ENCODE results near the gene NAA38.
A peak's percentile ranks its signal among the peaks of the same experiment; 100 is the strongest.

The NAA38 gene

GRCh38 chr17:7833795-7834541 lies 23.4 kb downstream of the NAA38 start, which contains the start of gene KDM6B:
KDM6B (plus strand) TSS chr17:7834217; CDS start chr17:7845555, 11,338 bp downstream.
- H3K36me3 Mint-ChIP-seq = peaks cover 36% of the 10 kb centered on the region
- H3K9me3 Mint-ChIP-seq = no peaks in the 10 kb centered on the region
- DNase-seq (ENCODE audit: low spot score in 2 of 2) = peak; percentile 82 to 95
- peaks cover 53% of the 10 kb centered on the region for H3K4me1 Mint-ChIP-seq
- H3K27ac Mint-ChIP-seq = peak within 1 kb of the TSS; percentile 97
- ATAC-seq = peak; percentile 80
- H3K4me3 Mint-ChIP-seq = peak within 1 kb of the TSS; percentile 99

GRCh38 chr17:7833011-7833794 lies 24.2 kb downstream of the NAA38 start:
- DNase-seq (ENCODE audit: low spot score in 2 of 2) = no peak
- Mint-ChIP-seq H3K27ac (peak overlapping the region; percentile 97), H3K36me3 (peaks cover 29% of the 10 kb centered on the region), H3K4me3 (peak overlapping the region; percentile 99), H3K4me1 (peaks cover 45% of the 10 kb centered on the region), H3K9me3 (no peaks in the 10 kb centered on the region)
- ATAC-seq = no peak

GRCh38 chr17:7832431-7832830 lies 24.9 kb downstream of the NAA38 start:
- ATAC-seq = no peak
- Mint-ChIP-seq H3K4me1 (peaks cover 40% of the 10 kb centered on the region), H3K9me3 (no peaks in the 10 kb centered on the region), H3K27ac (no peak overlapping the region), H3K4me3 (no peak overlapping the region), H3K36me3 (peaks cover 29% of the 10 kb centered on the region)
- no peak for DNase-seq (ENCODE audit: low spot score in 2 of 2)

GRCh38 chr17:7831233-7831632 lies 26.1 kb downstream of the NAA38 start:
- no peak overlapping the region for H3K4me3 Mint-ChIP-seq
- no peak overlapping the region for H3K27ac Mint-ChIP-seq

GRCh38 chr17:7830616-7831015 lies 26.7 kb downstream of the NAA38 start:
- H3K36me3 Mint-ChIP-seq = peaks cover 18% of the 10 kb centered on the region
- no peaks in the 10 kb centered on the region for H3K9me3 Mint-ChIP-seq
- H3K4me1 Mint-ChIP-seq = peaks cover 23% of the 10 kb centered on the region
- H3K4me3 Mint-ChIP-seq = no peak overlapping the region
- H3K27ac Mint-ChIP-seq = no peak overlapping the region
- ATAC-seq (no peak), DNase-seq (ENCODE audit: low spot score in 2 of 2) (no peak)

More at GRCh38 chr17:7831233-7831632, 26.1 kb downstream of the NAA38 start:
- Mint-ChIP-seq H3K36me3 (peaks cover 23% of the 10 kb centered on the region), H3K9me3 (no peaks in the 10 kb centered on the region), H3K4me1 (peaks cover 28% of the 10 kb centered on the region)
- DNase-seq (ENCODE audit: low spot score in 2 of 2) (no peak), ATAC-seq (no peak)

GRCh38 chr17:7825206-7825990 lies 32.0 kb downstream of the NAA38 start:
- H3K27ac Mint-ChIP-seq = no peak overlapping the region
- no peaks in the 10 kb centered on the region for H3K36me3 Mint-ChIP-seq
- peaks cover 4% of the 10 kb centered on the region for H3K4me1 Mint-ChIP-seq
- DNase-seq (ENCODE audit: low spot score in 2 of 2) = no peak
- ATAC-seq = peak; percentile 51
- no peaks in the 10 kb centered on the region for H3K9me3 Mint-ChIP-seq
- no peak overlapping the region for H3K4me3 Mint-ChIP-seq

GRCh38 chr17:7824021-7824924 lies 33.1 kb downstream of the NAA38 start:
- no peak overlapping the region for H3K4me3 Mint-ChIP-seq
- H3K27ac Mint-ChIP-seq = peak overlapping the region; percentile 39
- H3K4me1 Mint-ChIP-seq = peaks cover 4% of the 10 kb centered on the region
- ATAC-seq = no peak
- no peaks in the 10 kb centered on the region for H3K9me3 Mint-ChIP-seq
- DNase-seq (ENCODE audit: low spot score in 2 of 2) = no peak
- no peaks in the 10 kb centered on the region for H3K36me3 Mint-ChIP-seq

GRCh38 chr17:7823581-7824001 lies 33.8 kb downstream of the NAA38 start:
- H3K4me1 Mint-ChIP-seq = peaks cover 4% of the 10 kb centered on the region
- H3K36me3 Mint-ChIP-seq = no peaks in the 10 kb centered on the region
- H3K9me3 Mint-ChIP-seq = no peaks in the 10 kb centered on the region
- H3K27ac Mint-ChIP-seq = peak overlapping the region; percentile 39
- DNase-seq (ENCODE audit: low spot score in 2 of 2) = no peak
- no peak for ATAC-seq
- no peak overlapping the region for H3K4me3 Mint-ChIP-seq

GRCh38 chr17:7822126-7822525 lies 35.2 kb downstream of the NAA38 start:
- Mint-ChIP-seq H3K4me1 (peaks cover 4% of the 10 kb centered on the region), H3K9me3 (no peaks in the 10 kb centered on the region), H3K27ac (peak overlapping the region; percentile 3), H3K4me3 (no peak overlapping the region), H3K36me3 (no peaks in the 10 kb centered on the region)
- DNase-seq (ENCODE audit: low spot score in 2 of 2) (no peak), ATAC-seq (no peak)

GRCh38 chr17:7820231-7820630 lies 37.1 kb downstream of the NAA38 start:
- H3K27ac Mint-ChIP-seq = peak overlapping the region; percentile 24
- H3K9me3 Mint-ChIP-seq = no peaks in the 10 kb centered on the region
- H3K4me1 Mint-ChIP-seq = peaks cover 3% of the 10 kb centered on the region
- DNase-seq (ENCODE audit: low spot score in 2 of 2) = no peak
- no peak for ATAC-seq
- no peak overlapping the region for H3K4me3 Mint-ChIP-seq
- no peaks in the 10 kb centered on the region for H3K36me3 Mint-ChIP-seq

- Mint-ChIP-seq H3K36me3 (no peaks in the 10 kb centered on the region), H3K4me3 (no peak overlapping the region), H3K9me3 (no peaks in the 10 kb centered on the region), H3K4me1 (no peaks in the 10 kb centered on the region), H3K27ac (peak overlapping the region; percentile 76)
- DNase-seq (ENCODE audit: low spot score in 2 of 2) (no peak), ATAC-seq (no peak)
Observed at GRCh38 chr17:7818746-7819645, 38.4 kb downstream of the NAA38 start.

- Mint-ChIP-seq H3K36me3 (no peaks in the 10 kb centered on the region), H3K27ac (no peak overlapping the region), H3K4me3 (no peak overlapping the region), H3K9me3 (no peaks in the 10 kb centered on the region), H3K4me1 (no peaks in the 10 kb centered on the region)
- no peak for DNase-seq (ENCODE audit: low spot score in 2 of 2)
- ATAC-seq = no peak
Observed at GRCh38 chr17:7818026-7818425, 39.3 kb downstream of the NAA38 start.

- ATAC-seq (no peak), DNase-seq (ENCODE audit: low spot score in 2 of 2) (no peak)
- Mint-ChIP-seq H3K9me3 (no peaks in the 10 kb centered on the region), H3K27ac (no peak overlapping the region), H3K4me1 (no peaks in the 10 kb centered on the region), H3K36me3 (no peaks in the 10 kb centered on the region), H3K4me3 (no peak overlapping the region)
Observed at GRCh38 chr17:7817643-7817964, 39.8 kb downstream of the NAA38 start.
